HCT116 (cell line): ENCODE data around the gene LIPI. TPM values are rescaled to one million over a fixed set of nuclear protein-coding genes. Genes with fewer than 3 reads are reported as not detected.

ENCODE experiments used
- ATAC-seq: fragments of 200-7000 bp; cut with Tn5 transposase; 2 replicates; pipeline ENCODE4 v1.9.1; 2020; ENCODE audit warnings: mild to moderate bottlenecking, moderate library complexity
- BruUV-seq: library from RNA; stranded (reverse); fragments of 400-500 nt; replicated peaks from 2 replicates; lab custom pipeline; 2021; lab: Mats Ljungman, UMichigan
- CTCF ChIA-PET: fragments of 300-600 bp; sonication (Branson Sonifier 250); formaldehyde crosslinking; loops from one replicate; lab custom pipeline; 2021; ENCODE audit warnings: antibody characterized with exemption; lab: Charles Lee
- POLR2A ChIA-PET: fragments of 300-600, 350-600 bp; sonication (Branson Sonifier 250); formaldehyde crosslinking; loops from one replicate; lab custom pipeline; 2021; ENCODE audit warnings: antibody characterized with exemption; lab: Charles Lee
- RAD21 ChIA-PET, 2 experiments: fragments of 300-600 bp; sonication (Branson Sonifier 250); formaldehyde crosslinking; loops; one replicate each; lab custom pipeline; 2023; ENCODE audit warnings: low total read pairs in 2 of 2; ENCODE audit not compliant: uncharacterized antibody in 2 of 2, unreplicated experiment in 2 of 2, low non-redundant PET in 1 of 2; lab: Charles Lee
- DNase-seq: peaks from one replicate; pipeline ENCODE4 v3.0.0-alpha.2; 2010; ENCODE audit warnings: low read depth, low spot score
- H2AFZ ChIP-seq: fragments of 200-600 bp; shearing (Covaris generic), sonication (generic); 2 replicates; pipeline ENCODE4 v1.6.1; 2017; ENCODE audit warnings: low read depth, mixed run types, mixed read lengths, antibody characterized with exemption, low read length; ENCODE audit not compliant: poor library complexity, severe bottlenecking
- H3K27ac ChIP-seq: 2 replicates; pipeline ENCODE4 v1.5.1; 2012; ENCODE audit warnings: low read depth, low read length
- H3K27me3 ChIP-seq: fragments of 200-600 bp; sonication (generic); 2 replicates; pipeline ENCODE4 v1.6.1; 2016; ENCODE audit warnings: mixed run types, low read length, mixed read lengths; ENCODE audit not compliant: insufficient read depth
- H3K36me3 ChIP-seq, 2 experiments: fragments of 200-500 bp in 1 of 2; fragments of 200-600 bp in 1 of 2; sonication (Bioruptor generic) in 1 of 2; sonication (generic) in 1 of 2; 2 replicates each; pipeline versions ENCODE4 v1.5.1 to v1.6.1; 2014 to 2016; ENCODE audit warnings: low read length in 2 of 2, inconsistent platforms in 1 of 2, mixed read lengths in 1 of 2, mixed run types in 1 of 2; ENCODE audit not compliant: insufficient read depth in 2 of 2, control insufficient read depth in 1 of 2
- H3K4me1 ChIP-seq, 2 experiments: fragments of 200-600 bp in 1 of 2; sonication (generic) in 1 of 2; 2 replicates each; pipeline versions ENCODE4 v1.5.1 to v1.6.1; 2012 to 2017; ENCODE audit warnings: low read length in 2 of 2, inconsistent platforms in 1 of 2, mild to moderate bottlenecking in 1 of 2, mixed read lengths in 1 of 2, mixed run types in 1 of 2, moderate library complexity in 1 of 2; ENCODE audit not compliant: insufficient read depth in 2 of 2, control insufficient read depth in 1 of 2
- H3K4me2 ChIP-seq: fragments of 200-600 bp; sonication (generic); 2 replicates; pipeline ENCODE4 v1.6.1; 2017; ENCODE audit warnings: mixed run types, low read length, mixed read lengths
- H3K4me3 ChIP-seq, 2 experiments: fragments of 200-600 bp in 1 of 2; sonication (generic) in 1 of 2; replicated peaks in 1 of 2; 2 replicates each; pipeline ENCODE4 v1.5.1; 2011 to 2016; ENCODE audit warnings: low read length in 2 of 2, control low read depth in 1 of 2, low read depth in 1 of 2, mild to moderate bottlenecking in 1 of 2, mixed read lengths in 1 of 2, mixed run types in 1 of 2
- H3K79me2 ChIP-seq: fragments of 200-600 bp; sonication (generic); 2 replicates; pipeline ENCODE4 v1.6.1; 2017; ENCODE audit warnings: mild to moderate bottlenecking, mixed run types, low read length, moderate library complexity, mixed read lengths; ENCODE audit not compliant: insufficient read depth
- H3K9ac ChIP-seq: fragments of 200-600 bp; sonication (generic); 2 replicates; pipeline ENCODE4 v1.6.1; 2016; ENCODE audit warnings: low read length, mixed read lengths
- H3K9me2 ChIP-seq: fragments of 200-600 bp; sonication (generic), shearing (Covaris generic); 2 replicates; pipeline ENCODE4 v1.6.1; 2017; ENCODE audit warnings: mixed run types, mild to moderate bottlenecking, moderate library complexity; ENCODE audit not compliant: insufficient read depth
- H3K9me3 ChIP-seq, 2 experiments: fragments of 200-500 bp in 1 of 2; fragments of 200-600 bp in 1 of 2; sonication (Bioruptor generic) in 1 of 2; sonication (generic) in 1 of 2; 2 replicates each; pipeline ENCODE4 v1.6.1; 2014 to 2017; ENCODE audit warnings: low read length in 2 of 2, mixed read lengths in 2 of 2, inconsistent platforms in 1 of 2, low read depth in 1 of 2, mild to moderate bottlenecking in 1 of 2, mixed run types in 1 of 2, moderate library complexity in 1 of 2; ENCODE audit not compliant: control insufficient read depth in 1 of 2, insufficient read depth in 1 of 2
- H4K20me1 ChIP-seq: fragments of 200-600 bp; sonication (generic), shearing (Covaris generic); 2 replicates; pipeline ENCODE4 v1.6.1; 2017; ENCODE audit warnings: mixed run types, mild to moderate bottlenecking, moderate library complexity; ENCODE audit not compliant: insufficient read depth
- ATF3 ChIP-seq: IDR thresholded peaks from 2 replicates; pipeline ENCODE4 v1.6.1; 2012
- CEBPB ChIP-seq: IDR thresholded peaks from 2 replicates; pipeline ENCODE4 v1.6.1; 2012; ENCODE audit warnings: low read depth
- CTCF ChIP-seq, 3 experiments: fragments of 200-600 bp in 1 of 3; sonication (generic) in 1 of 3; IDR thresholded peaks in 2 of 3; conservative IDR thresholded peaks in 1 of 3; 2 replicates each; pipeline ENCODE4 v1.5.1; 2012 to 2017; ENCODE audit warnings: low read depth in 2 of 3, low read length in 2 of 3, antibody characterized with exemption in 1 of 3, borderline replicate concordance in 1 of 3, control low read depth in 1 of 3, mild to moderate bottlenecking in 1 of 3, mixed read lengths in 1 of 3, mixed run types in 1 of 3, moderate library complexity in 1 of 3; ENCODE audit not compliant: insufficient read depth in 1 of 3
- EZH2 ChIP-seq: fragments of 200-600 bp; sonication (generic); IDR thresholded peaks from 2 replicates; pipeline ENCODE4 v1.6.1; 2017; ENCODE audit warnings: antibody characterized with exemption, mixed run types
- EZH2phosphoT487 ChIP-seq: fragments of 200-600 bp; IDR thresholded peaks from 2 replicates; pipeline ENCODE4 v1.6.1; 2018; ENCODE audit warnings: antibody characterized with exemption, borderline replicate concordance
- MAX ChIP-seq: IDR thresholded peaks from 2 replicates; pipeline ENCODE4 v1.6.1; 2012
- POLR2A ChIP-seq: IDR thresholded peaks from 2 replicates; pipeline ENCODE4 v1.7.0; 2011; ENCODE audit warnings: borderline replicate concordance; ENCODE audit not compliant: insufficient read depth, insufficient read length; ENCODE audit errors: extremely low read depth
- RAD21 ChIP-seq: IDR thresholded peaks from 2 replicates; pipeline ENCODE4 v1.6.1; 2012; ENCODE audit warnings: low read depth, mild to moderate bottlenecking
- ZBTB33 ChIP-seq: IDR thresholded peaks from 2 replicates; pipeline ENCODE4 v1.6.1; 2011; ENCODE audit warnings: mild to moderate bottlenecking, low read length, moderate library complexity; ENCODE audit not compliant: insufficient replicate concordance; ENCODE audit errors: extremely low read depth
- ZNF274 ChIP-seq: fragments of 200-500 bp; sonication (Bioruptor generic); IDR thresholded peaks from 2 replicates; pipeline ENCODE4 v1.6.1; 2014; ENCODE audit warnings: mild to moderate bottlenecking, low read depth, low read length, inconsistent platforms
- intact Hi-C: fragments of 100-400 bp; cut with micrococcal nuclease; formaldehyde crosslinking; loops from 2 replicates; pipeline ENCODE4 v1.10.0; 2022
- total RNA-seq: library from RNA; stranded (reverse); gene quantifications from one replicate; pipeline ENCODE4 v1.2.1, GENCODE V29; 2021; ENCODE audit not compliant: unreplicated experiment

LIPI gene
- total RNA-seq, 1 experiment from 2014 or later = not detected

- Histone ChIP-seq H3K9me2 (no peaks in the 10 kb centered on the region), H3K27me3 (no peaks in the 10 kb centered on the region), H3K4me3 (no peak overlapping the region), H3K4me2 (no peak overlapping the region), H3K4me1 (no peaks in the 10 kb centered on the region), H3K27ac (no peak overlapping the region), H3K9me3 (no peaks in the 10 kb centered on the region; a peak in 2 of 4 replicates), H3K9ac (no peak overlapping the region), H2AFZ (no peak overlapping the region)
- ChIA-PET CTCF (no interaction called here), RAD21 (no interaction called here)
- no peak for DNase-seq
- intact Hi-C loops = no loop called here
- no peak for TF ChIP-seq CTCF (IDR thresholded peaks at IDR 0.05 in 2 of 3, conservative IDR thresholded peaks at IDR 0.05 in 1 of 3; ENCODE audit: borderline replicate concordance in 1 of 3, insufficient read depth in 1 of 3, low read depth in 2 of 3, low read length in 2 of 3)
- TF ChIP-seq EZH2 = no peak
- no peak for TF ChIP-seq POLR2A
- no peak for TF ChIP-seq EZH2phosphoT487
- no peak for TF ChIP-seq ZBTB33
- TF ChIP-seq CEBPB = no peak
- no peak for TF ChIP-seq ZNF274
- no peak for TF ChIP-seq RAD21
- no peak for TF ChIP-seq ATF3
- no peak for TF ChIP-seq MAX
- TF ChIP-seq, all 23 proteins: peak for 0
- Histone ChIP-seq H4K20me1 (no peaks in the 10 kb centered on the region), H3K36me3 (no peaks in the 10 kb centered on the region), H3K79me2 (no peaks in the 10 kb centered on the region)
- no TSS peak for BruUV-seq
- no peak for ATAC-seq
- POLR2A ChIA-PET = no interaction called here
These were observed 135.2 kb downstream of the LIPI start for GRCh38 chr21:14075346-14076142.
